OCI-LY3 (cell line): ENCODE data around the gene ANKRD33B.

Experiments used
- CTCF ChIP-seq: fragments of 200-600, 300-600 bp; sonication (generic); IDR thresholded peaks from 2 replicates; pipeline ENCODE4 v1.5.1; 2014; ENCODE audit warnings: antibody characterized with exemption, low read length, low read depth
- EZH2phosphoT487 ChIP-seq: fragments of 200-600 bp; shearing (Covaris generic); IDR thresholded peaks from 2 replicates; pipeline ENCODE4 v1.6.1; 2018; ENCODE audit warnings: antibody characterized with exemption, mixed run types, low read depth

GRCh38 chr5:10542055-10542550, 21.8 kb upstream of the ANKRD33B start:
- TF ChIP-seq CTCF (no peak), EZH2phosphoT487 (no peak)
